Nephron (organoid): ENCODE data around the gene PAPPA.
A peak's percentile ranks its signal among the peaks of the same experiment; 100 is the strongest.

Experiments
- H3K27ac Mint-ChIP-seq, 3 experiments: 2 replicates each; pipeline ENCODE4 v1.8.0; 2020; ENCODE audit warnings: mixed read lengths in 3 of 3, mild to moderate bottlenecking in 2 of 3, moderate library complexity in 1 of 3
- H3K27me3 Mint-ChIP-seq: 2 replicates; pipeline ENCODE4 v1.8.0; 2021; ENCODE audit warnings: low read depth, mild to moderate bottlenecking, moderate library complexity, mixed read lengths
- H3K36me3 Mint-ChIP-seq: 2 replicates; pipeline ENCODE4 v1.8.0; 2020; ENCODE audit warnings: low read depth, mixed read lengths
- H3K4me1 Mint-ChIP-seq: 2 replicates; pipeline ENCODE4 v1.8.0; 2020; ENCODE audit warnings: mixed read lengths
- H3K4me3 Mint-ChIP-seq, 3 experiments: 2 replicates each; pipeline ENCODE4 v1.8.0; 2020; ENCODE audit warnings: mild to moderate bottlenecking in 3 of 3, mixed read lengths in 3 of 3, moderate library complexity in 2 of 3
- H3K9me3 Mint-ChIP-seq: 2 replicates; pipeline ENCODE4 v1.8.0; 2020; ENCODE audit warnings: mixed read lengths
- CTCF ChIP-seq, 3 experiments: fragments of 200-600 bp; sonication (generic); IDR thresholded peaks; one replicate each; pipeline ENCODE4 v1.5.0; 2021; ENCODE audit warnings: antibody characterized with exemption in 3 of 3; ENCODE audit not compliant: unreplicated experiment in 3 of 3

PAPPA gene

DNA sequence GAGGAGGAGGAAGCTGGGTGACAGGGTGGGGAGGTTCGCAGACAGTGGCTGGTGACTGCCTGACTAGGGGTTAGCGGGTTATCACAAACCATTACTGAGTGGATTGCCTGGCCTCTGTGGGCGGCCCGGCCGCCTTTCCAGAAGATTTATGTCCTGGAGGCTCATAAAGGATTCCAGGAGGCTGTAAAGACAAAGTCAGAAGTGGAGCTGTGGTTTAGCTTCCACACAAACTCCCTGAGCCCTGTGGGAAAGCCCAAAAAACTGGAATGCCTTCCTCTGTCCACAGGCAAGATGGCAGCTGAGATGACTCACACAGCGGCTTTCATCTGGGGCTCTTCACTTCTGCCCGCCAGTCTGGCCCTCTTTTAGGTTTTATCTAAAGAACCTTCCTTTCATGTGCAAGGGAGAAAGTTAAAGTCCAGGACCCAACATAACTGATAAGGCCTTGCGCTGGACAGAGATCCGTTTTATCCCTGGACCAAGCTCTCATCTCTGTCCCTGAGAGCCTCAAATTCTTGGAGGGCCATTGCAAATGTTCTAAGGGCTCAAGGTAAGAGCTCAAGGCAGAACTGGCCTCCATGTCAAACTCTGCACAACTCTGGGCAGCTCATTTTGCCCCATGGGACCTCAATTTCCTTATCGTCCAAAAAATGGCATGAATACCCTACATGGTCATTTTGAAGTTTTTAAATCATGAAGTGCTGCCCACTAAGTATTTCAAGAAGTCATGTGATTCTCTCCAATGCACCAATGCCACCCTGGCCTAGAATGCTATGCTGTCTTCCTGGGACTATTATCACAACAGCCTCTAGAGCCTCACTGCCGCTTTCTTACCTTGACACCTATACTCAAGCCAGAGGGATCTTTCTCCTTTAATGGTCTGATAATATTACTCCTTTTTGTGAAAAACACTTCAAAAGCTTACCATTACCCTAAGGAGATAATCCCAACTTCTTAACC is 284.1 kb downstream of the PAPPA start:
- no peaks in the 10 kb centered on the region for H3K4me1 Mint-ChIP-seq
- H3K4me3 Mint-ChIP-seq, result no peak overlapping the region
- no peak for TF ChIP-seq CTCF (IDR thresholded peaks at IDR 0.05; ENCODE audit: unreplicated experiment in 3 of 3)
- H3K36me3 Mint-ChIP-seq, result peaks cover 32% of the 10 kb centered on the region
- H3K27me3 Mint-ChIP-seq, result peaks cover 13% of the 10 kb centered on the region
- no peaks in the 10 kb centered on the region for H3K9me3 Mint-ChIP-seq
- no peak overlapping the region for H3K27ac Mint-ChIP-seq

GRCh38 chr9:116442528-116442927 is 288.9 kb downstream of the PAPPA start:
- no peak overlapping the region for H3K4me3 Mint-ChIP-seq
- no peak for TF ChIP-seq CTCF (IDR thresholded peaks at IDR 0.05; ENCODE audit: unreplicated experiment in 3 of 3)
- peaks cover 28% of the 10 kb centered on the region for H3K36me3 Mint-ChIP-seq
- no peaks in the 10 kb centered on the region for H3K9me3 Mint-ChIP-seq
- peaks cover 5% of the 10 kb centered on the region for H3K4me1 Mint-ChIP-seq
- no peak overlapping the region for H3K27ac Mint-ChIP-seq
- H3K27me3 Mint-ChIP-seq, result peaks cover 3% of the 10 kb centered on the region

- no peak overlapping the region for H3K4me3 Mint-ChIP-seq
- H3K9me3 Mint-ChIP-seq, result no peaks in the 10 kb centered on the region
- peaks cover 26% of the 10 kb centered on the region for H3K4me1 Mint-ChIP-seq
- no peaks in the 10 kb centered on the region for H3K27me3 Mint-ChIP-seq
- no peaks in the 10 kb centered on the region for H3K36me3 Mint-ChIP-seq
- no peak for TF ChIP-seq CTCF (IDR thresholded peaks at IDR 0.05; ENCODE audit: unreplicated experiment in 3 of 3)
- peak overlapping the region; percentile 29 to 75 (median 48) for H3K27ac Mint-ChIP-seq
These were observed 294.3 kb downstream of the PAPPA start for GRCh38 chr9:116447934-116448333.

- Mint-ChIP-seq H3K27ac (peak overlapping the region in 2 of 3 experiments; percentile 29 to 48), H3K9me3 (no peaks in the 10 kb centered on the region), H3K4me3 (no peak overlapping the region), H3K4me1 (peaks cover 26% of the 10 kb centered on the region), H3K36me3 (no peaks in the 10 kb centered on the region), H3K27me3 (no peaks in the 10 kb centered on the region)
- no peak for TF ChIP-seq CTCF (IDR thresholded peaks at IDR 0.05; ENCODE audit: unreplicated experiment in 3 of 3)
These were observed 294.8 kb downstream of the PAPPA start for GRCh38 chr9:116448431-116448830.

- Mint-ChIP-seq H3K9me3 (peaks cover 2% of the 10 kb centered on the region), H3K4me3 (no peak overlapping the region)
These were observed 296.4 kb downstream of the PAPPA start for GRCh38 chr9:116449949-116450348.

More at GRCh38 chr9:116449949-116450348, 296.4 kb downstream of the PAPPA start:
- H3K4me1 Mint-ChIP-seq, result peaks cover 25% of the 10 kb centered on the region
- no peaks in the 10 kb centered on the region for H3K36me3 Mint-ChIP-seq
- no peaks in the 10 kb centered on the region for H3K27me3 Mint-ChIP-seq
- no peak for TF ChIP-seq CTCF (IDR thresholded peaks at IDR 0.05; ENCODE audit: unreplicated experiment in 3 of 3)
- H3K27ac Mint-ChIP-seq, result peak overlapping the region; percentile 58 to 73 (median 69)
